ENCODE data around the gene NFAM1.

Gene NFAM1

GRCh38 chr22:42364604-42365110 lies 67.5 kb downstream of the NFAM1 start:
- Histone ChIP-seq H2AFZ (ENCODE audit: low read depth, low read length) (no peak overlapping the region), H3K36me3 (ENCODE audit: control insufficient read depth in 1 of 2, insufficient read depth in 2 of 2, low read depth in 1 of 2, low read length in 2 of 2) (no peaks in the 10 kb centered on the region), H3K4me1 (ENCODE audit: control insufficient read depth, insufficient read depth, low read depth, low read length) (peaks cover 27% of the 10 kb centered on the region), H3K4me3 (ENCODE audit: insufficient read depth in 1 of 2, low read depth in 1 of 2, low read length in 2 of 2) (peak overlapping the region in 1 of 2 experiments; percentile 43), H3K14ac (ENCODE audit: low read length in 2 of 2) (no peak overlapping the region), H3K9ac (ENCODE audit: low read length) (peak overlapping the region; percentile 23), H2AK5ac (ENCODE audit: low read length, severe bottlenecking) (no peak overlapping the region), H4K91ac (ENCODE audit: low read length) (no peak overlapping the region), H2BK5ac (ENCODE audit: low read depth, low read length, poor library complexity, severe bottlenecking) (no peak overlapping the region), H3K9me3 (ENCODE audit: control insufficient read depth, low read length) (no peaks in the 10 kb centered on the region), H4K8ac (ENCODE audit: low read length) (no peak overlapping the region), H2BK15ac (ENCODE audit: low read depth, poor library complexity, severe bottlenecking) (no peak overlapping the region), H2BK120ac (ENCODE audit: low read depth, low read length) (no peak overlapping the region), H2BK12ac (ENCODE audit: low read length in 2 of 2) (no peak overlapping the region), H3K79me1 (replicated peaks; ENCODE audit: low read length, poor library complexity, severe bottlenecking) (no peaks in the 10 kb centered on the region), H3K27me3 (ENCODE audit: control insufficient read depth in 1 of 2, insufficient read depth in 1 of 2, low read length in 2 of 2) (peaks cover 70 to 82% of the 10 kb centered on the region in 2 experiments), H3K4ac (ENCODE audit: low read depth in 1 of 2, low read length in 2 of 2) (no peak overlapping the region), H3K27ac (ENCODE audit: low read length, poor library complexity, severe bottlenecking) (no peak overlapping the region), H3K4me2 (ENCODE audit: low read length, poor library complexity, severe bottlenecking) (no peak overlapping the region), H3K23ac (ENCODE audit: low read length in 2 of 2) (no peak overlapping the region), H3K18ac (ENCODE audit: low read depth in 1 of 2, low read length in 2 of 2) (no peak overlapping the region)
- 46% methylated on average over 7 of the region's 13 CpGs for WGBS
- no peak for DNase-seq

- no peak overlapping the region for H2BK120ac ChIP-seq (ENCODE audit: low read depth, low read length)
- H2AK5ac ChIP-seq (ENCODE audit: low read length, severe bottlenecking) = no peak overlapping the region
- no peak overlapping the region for H3K4ac ChIP-seq (ENCODE audit: low read depth in 1 of 2, low read length in 2 of 2)
- H2BK5ac ChIP-seq (ENCODE audit: low read depth, low read length, poor library complexity, severe bottlenecking) = no peak overlapping the region
- H3K14ac ChIP-seq (ENCODE audit: low read length in 2 of 2) = no peak overlapping the region
- H4K8ac ChIP-seq (ENCODE audit: low read length) = no peak overlapping the region
- no peak overlapping the region for H2BK12ac ChIP-seq (ENCODE audit: low read length in 2 of 2)
- H3K79me1 ChIP-seq (replicated peaks; ENCODE audit: low read length, poor library complexity, severe bottlenecking) = no peaks in the 10 kb centered on the region
- H4K91ac ChIP-seq (ENCODE audit: low read length) = no peak overlapping the region
- WGBS = 67% methylated on average over 4 of the region's 6 CpGs
- H3K27me3 ChIP-seq (ENCODE audit: control insufficient read depth in 1 of 2, insufficient read depth in 1 of 2, low read length in 2 of 2) = peaks cover 71 to 86% of the 10 kb centered on the region in 2 experiments
- DNase-seq = no peak
- H3K4me3 ChIP-seq (ENCODE audit: insufficient read depth in 1 of 2, low read depth in 1 of 2, low read length in 2 of 2) = no peak overlapping the region
- H3K9ac ChIP-seq (ENCODE audit: low read length) = peak overlapping the region; percentile 12
- H3K4me1 ChIP-seq (ENCODE audit: control insufficient read depth, insufficient read depth, low read depth, low read length) = peaks cover 21% of the 10 kb centered on the region
- no peak overlapping the region for H3K23ac ChIP-seq (ENCODE audit: low read length in 2 of 2)
- H2BK15ac ChIP-seq (ENCODE audit: low read depth, poor library complexity, severe bottlenecking) = no peak overlapping the region
- H2AFZ ChIP-seq (ENCODE audit: low read depth, low read length) = no peak overlapping the region
- H3K36me3 ChIP-seq (ENCODE audit: control insufficient read depth in 1 of 2, insufficient read depth in 2 of 2, low read depth in 1 of 2, low read length in 2 of 2) = no peaks in the 10 kb centered on the region
- no peak overlapping the region for H3K18ac ChIP-seq (ENCODE audit: low read depth in 1 of 2, low read length in 2 of 2)
- H3K4me2 ChIP-seq (ENCODE audit: low read length, poor library complexity, severe bottlenecking) = no peak overlapping the region
- no peaks in the 10 kb centered on the region for H3K9me3 ChIP-seq (ENCODE audit: control insufficient read depth, low read length)
- H3K27ac ChIP-seq (ENCODE audit: low read length, poor library complexity, severe bottlenecking) = no peak overlapping the region
These were observed 68.3 kb downstream of the NFAM1 start for GRCh38 chr22:42363892-42364291.

GRCh38 chr22:42361523-42361922 lies 70.7 kb downstream of the NFAM1 start:
- Histone ChIP-seq H2BK15ac (ENCODE audit: low read depth, poor library complexity, severe bottlenecking) (no peak overlapping the region), H3K27ac (ENCODE audit: low read length, poor library complexity, severe bottlenecking) (no peak overlapping the region), H2AK5ac (ENCODE audit: low read length, severe bottlenecking) (no peak overlapping the region), H4K8ac (ENCODE audit: low read length) (no peak overlapping the region), H3K4me3 (ENCODE audit: insufficient read depth in 1 of 2, low read depth in 1 of 2, low read length in 2 of 2) (no peak overlapping the region), H2BK12ac (ENCODE audit: low read length in 2 of 2) (no peak overlapping the region), H3K4me2 (ENCODE audit: low read length, poor library complexity, severe bottlenecking) (no peak overlapping the region), H3K23ac (ENCODE audit: low read length in 2 of 2) (no peak overlapping the region), H3K36me3 (ENCODE audit: control insufficient read depth in 1 of 2, insufficient read depth in 2 of 2, low read depth in 1 of 2, low read length in 2 of 2) (no peaks in the 10 kb centered on the region), H3K14ac (ENCODE audit: low read length in 2 of 2) (no peak overlapping the region), H3K27me3 (ENCODE audit: control insufficient read depth in 1 of 2, insufficient read depth in 1 of 2, low read length in 2 of 2) (peaks cover 64 to 79% of the 10 kb centered on the region in 2 experiments), H2BK120ac (ENCODE audit: low read depth, low read length) (no peak overlapping the region), H4K91ac (ENCODE audit: low read length) (no peak overlapping the region), H3K4ac (ENCODE audit: low read depth in 1 of 2, low read length in 2 of 2) (no peak overlapping the region), H2AFZ (ENCODE audit: low read depth, low read length) (no peak overlapping the region), H3K4me1 (ENCODE audit: control insufficient read depth, insufficient read depth, low read depth, low read length) (peaks cover 10% of the 10 kb centered on the region), H2BK5ac (ENCODE audit: low read depth, low read length, poor library complexity, severe bottlenecking) (no peak overlapping the region), H3K79me1 (replicated peaks; ENCODE audit: low read length, poor library complexity, severe bottlenecking) (no peaks in the 10 kb centered on the region), H3K9me3 (ENCODE audit: control insufficient read depth, low read length) (peaks cover 2% of the 10 kb centered on the region), H3K9ac (ENCODE audit: low read length) (no peak overlapping the region), H3K18ac (ENCODE audit: low read depth in 1 of 2, low read length in 2 of 2) (no peak overlapping the region)
- DNase-seq = no peak
- WGBS = 87% methylated on average over 10 of the region's 10 CpGs

GRCh38 chr22:42360348-42360747 lies 71.9 kb downstream of the NFAM1 start:
- no peak overlapping the region for H3K4ac ChIP-seq (ENCODE audit: low read depth in 1 of 2, low read length in 2 of 2)
- no peak overlapping the region for H2BK120ac ChIP-seq (ENCODE audit: low read depth, low read length)
- no peak overlapping the region for H2BK12ac ChIP-seq (ENCODE audit: low read length in 2 of 2)
- no peak for DNase-seq
- 87% methylated on average over 7 of the region's 7 CpGs for WGBS
- H3K27me3 ChIP-seq (ENCODE audit: control insufficient read depth in 1 of 2, insufficient read depth in 1 of 2, low read length in 2 of 2) = peaks cover 56 to 68% of the 10 kb centered on the region in 2 experiments
- no peak overlapping the region for H2AK5ac ChIP-seq (ENCODE audit: low read length, severe bottlenecking)
- H2BK15ac ChIP-seq (ENCODE audit: low read depth, poor library complexity, severe bottlenecking) = no peak overlapping the region
- peaks cover 2% of the 10 kb centered on the region for H3K9me3 ChIP-seq (ENCODE audit: control insufficient read depth, low read length)
- H3K79me1 ChIP-seq (replicated peaks; ENCODE audit: low read length, poor library complexity, severe bottlenecking) = no peaks in the 10 kb centered on the region
- H2AFZ ChIP-seq (ENCODE audit: low read depth, low read length) = no peak overlapping the region
- H3K23ac ChIP-seq (ENCODE audit: low read length in 2 of 2) = no peak overlapping the region
- no peak overlapping the region for H2BK5ac ChIP-seq (ENCODE audit: low read depth, low read length, poor library complexity, severe bottlenecking)
- no peak overlapping the region for H3K18ac ChIP-seq (ENCODE audit: low read depth in 1 of 2, low read length in 2 of 2)
- no peak overlapping the region for H3K27ac ChIP-seq (ENCODE audit: low read length, poor library complexity, severe bottlenecking)
- no peaks in the 10 kb centered on the region for H3K36me3 ChIP-seq (ENCODE audit: control insufficient read depth in 1 of 2, insufficient read depth in 2 of 2, low read depth in 1 of 2, low read length in 2 of 2)
- no peak overlapping the region for H4K8ac ChIP-seq (ENCODE audit: low read length)
- no peak overlapping the region for H3K4me3 ChIP-seq (ENCODE audit: insufficient read depth in 1 of 2, low read depth in 1 of 2, low read length in 2 of 2)
- no peak overlapping the region for H3K4me2 ChIP-seq (ENCODE audit: low read length, poor library complexity, severe bottlenecking)
- H3K4me1 ChIP-seq (ENCODE audit: control insufficient read depth, insufficient read depth, low read depth, low read length) = peaks cover 7% of the 10 kb centered on the region
- no peak overlapping the region for H3K9ac ChIP-seq (ENCODE audit: low read length)
- H3K14ac ChIP-seq (ENCODE audit: low read length in 2 of 2) = no peak overlapping the region
- H4K91ac ChIP-seq (ENCODE audit: low read length) = no peak overlapping the region

All from mesenchymal stem cell (in vitro differentiated cells and primary cell).